ENCODE results near the gene TPM1.

The TPM1 gene

DNA sequence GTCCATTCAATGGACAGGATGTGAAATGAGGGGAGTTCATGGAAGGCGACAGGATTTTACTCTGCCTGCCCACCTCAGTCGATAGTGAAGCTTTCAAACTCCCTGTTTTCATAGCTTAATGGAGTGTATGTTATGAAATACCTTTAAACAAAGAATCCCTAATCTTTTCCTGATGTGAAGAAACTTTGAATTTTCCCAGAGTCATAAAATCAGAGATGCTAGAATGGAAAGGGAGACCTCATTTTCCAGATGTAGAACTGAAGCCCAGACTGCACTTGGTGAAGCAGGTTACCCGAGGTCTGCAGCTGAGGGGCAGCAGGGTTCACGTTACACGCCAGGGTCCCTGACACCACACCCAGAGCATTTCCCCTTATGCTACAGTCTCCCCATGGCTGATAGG, 44.4 kb downstream of the TPM1 start:
- TF ChIP-seq, protein P1, sequence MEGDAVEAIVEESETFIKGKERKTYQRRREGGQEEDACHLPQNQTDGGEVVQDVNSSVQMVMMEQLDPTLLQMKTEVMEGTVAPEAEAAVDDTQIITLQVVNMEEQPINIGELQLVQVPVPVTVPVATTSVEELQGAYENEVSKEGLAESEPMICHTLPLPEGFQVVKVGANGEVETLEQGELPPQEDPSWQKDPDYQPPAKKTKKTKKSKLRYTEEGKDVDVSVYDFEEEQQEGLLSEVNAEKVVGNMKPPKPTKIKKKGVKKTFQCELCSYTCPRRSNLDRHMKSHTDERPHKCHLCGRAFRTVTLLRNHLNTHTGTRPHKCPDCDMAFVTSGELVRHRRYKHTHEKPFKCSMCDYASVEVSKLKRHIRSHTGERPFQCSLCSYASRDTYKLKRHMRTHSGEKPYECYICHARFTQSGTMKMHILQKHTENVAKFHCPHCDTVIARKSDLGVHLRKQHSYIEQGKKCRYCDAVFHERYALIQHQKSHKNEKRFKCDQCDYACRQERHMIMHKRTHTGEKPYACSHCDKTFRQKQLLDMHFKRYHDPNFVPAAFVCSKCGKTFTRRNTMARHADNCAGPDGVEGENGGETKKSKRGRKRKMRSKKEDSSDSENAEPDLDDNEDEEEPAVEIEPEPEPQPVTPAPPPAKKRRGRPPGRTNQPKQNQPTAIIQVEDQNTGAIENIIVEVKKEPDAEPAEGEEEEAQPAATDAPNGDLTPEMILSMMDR (conservative IDR thresholded peaks at IDR 0.05; ENCODE audit: low read depth, low read length), result no peak
- no peak overlapping the region for H3K4me3 ChIP-seq (ENCODE audit: low read depth, low read length)
- DNase-seq (ENCODE audit: low read depth), result no peak

DNA sequence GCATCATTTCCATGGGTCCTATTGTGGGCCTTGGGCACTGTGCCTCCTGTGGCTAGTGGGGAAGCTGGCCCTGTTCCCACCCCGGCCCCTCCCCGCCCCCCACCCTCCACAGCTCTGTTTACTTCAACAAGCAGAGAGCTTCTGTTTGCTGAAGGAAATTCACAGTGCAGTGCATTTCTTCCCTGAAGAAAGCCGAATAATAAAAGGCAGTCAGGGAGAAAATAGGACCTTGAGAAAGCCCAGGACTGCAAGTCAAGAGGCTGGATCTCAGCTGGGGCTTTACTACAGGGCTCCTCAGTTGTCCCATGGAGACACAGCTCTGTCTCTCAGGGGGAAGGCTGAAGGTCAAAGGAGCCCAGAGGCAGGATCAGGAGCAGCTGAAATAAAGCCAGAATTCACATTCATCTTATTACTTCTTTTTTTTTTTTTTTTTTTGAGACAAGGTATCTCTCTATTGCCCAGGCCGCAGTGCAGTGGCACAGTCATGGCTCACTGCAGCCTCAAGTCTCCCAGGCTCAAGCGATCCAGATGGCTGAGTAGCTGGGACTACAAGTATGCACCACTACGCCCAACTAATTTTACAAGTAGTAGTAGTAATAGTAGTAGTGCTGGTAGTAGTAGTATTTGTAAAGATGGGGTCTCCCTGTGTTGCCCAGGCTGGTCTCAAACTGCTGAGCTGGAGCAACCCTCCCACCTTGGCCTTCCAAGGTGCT, 46.1 kb downstream of the TPM1 start:
- no peak for DNase-seq (ENCODE audit: low read depth)
- TF ChIP-seq, protein P1 (conservative IDR thresholded peaks at IDR 0.05; ENCODE audit: low read depth, low read length), result no peak
- H3K4me3 ChIP-seq (ENCODE audit: low read depth, low read length), result no peak overlapping the region

DNA sequence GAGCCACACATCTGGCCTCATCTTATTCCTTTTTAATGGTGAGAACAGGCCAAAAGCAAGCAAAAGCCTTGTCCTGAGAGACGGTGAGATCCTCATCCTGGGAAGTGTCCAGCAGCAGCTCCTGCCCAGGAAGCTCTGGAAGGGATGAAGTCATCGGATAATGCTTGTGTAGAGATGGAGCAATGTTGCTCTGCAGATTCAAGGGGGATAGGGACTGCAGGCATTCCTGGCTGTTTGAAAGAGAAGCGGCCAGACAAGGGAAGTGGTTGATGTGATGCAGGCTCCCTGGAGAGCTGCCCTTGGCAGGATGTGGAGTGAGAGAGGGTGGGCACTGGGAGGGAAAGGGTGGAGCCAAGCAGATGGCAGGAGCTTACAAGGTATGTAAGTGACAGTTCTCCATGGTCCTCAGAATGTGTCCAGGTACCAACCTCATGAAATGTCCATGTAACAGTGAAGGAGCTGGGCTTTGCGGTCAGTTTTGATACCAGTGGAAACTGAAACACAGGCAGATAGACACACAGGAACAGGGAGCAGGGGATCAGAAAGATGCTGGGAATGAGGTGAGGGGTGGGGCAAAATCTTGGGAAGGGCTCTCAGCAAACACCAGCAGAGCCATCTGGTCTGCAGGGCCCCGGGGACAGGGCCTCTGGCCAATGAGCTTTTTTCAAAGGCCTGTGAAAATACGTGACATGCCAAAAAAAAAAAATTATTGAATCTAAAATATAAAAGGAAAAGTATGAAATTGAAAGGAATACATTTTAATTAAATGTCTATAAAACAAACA, 46.9 kb downstream of the TPM1 start:
- peak; percentile 91 for DNase-seq (ENCODE audit: low read depth)
- TF ChIP-seq, protein P1 (conservative IDR thresholded peaks at IDR 0.05; ENCODE audit: low read depth, low read length), result no peak
- H3K4me3 ChIP-seq (ENCODE audit: low read depth, low read length), result no peak overlapping the region

DNA sequence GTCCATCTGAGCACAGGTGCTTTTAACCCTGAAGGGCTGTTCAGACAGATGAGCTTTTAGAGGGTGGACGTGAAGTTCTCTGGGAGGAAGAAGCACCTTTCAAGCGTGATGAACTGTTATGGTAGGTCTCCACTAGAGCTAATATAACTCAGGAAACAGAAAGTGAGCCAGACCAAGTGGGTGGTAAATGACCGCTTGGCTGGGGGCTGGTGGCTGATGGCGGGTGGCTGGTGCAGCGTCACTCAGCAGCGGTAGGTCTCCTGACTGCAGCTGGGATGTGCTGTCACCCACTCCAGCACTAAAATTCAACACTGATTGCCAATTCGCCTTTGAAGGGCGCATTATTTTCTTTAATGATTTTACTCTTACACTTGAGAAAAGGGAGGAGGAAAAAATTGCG, 47.9 kb downstream of the TPM1 start:
- no peak for DNase-seq (ENCODE audit: low read depth)
- H3K4me3 ChIP-seq (ENCODE audit: low read depth, low read length), result no peak overlapping the region
- TF ChIP-seq, protein P1 (conservative IDR thresholded peaks at IDR 0.05; ENCODE audit: low read depth, low read length), result no peak

DNA sequence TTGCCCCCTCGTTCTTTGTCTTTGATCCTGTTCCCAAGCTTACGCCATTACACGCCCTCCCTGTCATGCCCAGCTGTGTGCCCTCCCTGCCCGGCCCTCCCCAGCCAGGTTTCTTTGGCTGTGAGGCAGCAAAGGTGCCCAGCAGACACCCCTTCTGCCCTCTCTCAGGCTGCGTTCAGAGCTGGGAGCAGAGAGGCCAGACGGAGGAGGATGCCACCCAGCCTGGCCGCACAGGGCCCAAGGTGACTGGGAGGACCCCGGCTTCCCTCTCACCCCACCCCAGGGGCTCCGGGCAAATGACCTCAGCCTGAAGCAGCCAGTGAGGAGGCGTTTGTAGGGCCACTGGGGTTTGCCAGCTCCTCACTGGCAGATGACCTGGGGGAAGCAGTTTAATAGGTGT, 48.3 kb downstream of the TPM1 start:
- TF ChIP-seq, protein P1 (conservative IDR thresholded peaks at IDR 0.05; ENCODE audit: low read depth, low read length), result no peak
- DNase-seq (ENCODE audit: low read depth), result no peak
- H3K4me3 ChIP-seq (ENCODE audit: low read depth, low read length), result no peak overlapping the region

DNA sequence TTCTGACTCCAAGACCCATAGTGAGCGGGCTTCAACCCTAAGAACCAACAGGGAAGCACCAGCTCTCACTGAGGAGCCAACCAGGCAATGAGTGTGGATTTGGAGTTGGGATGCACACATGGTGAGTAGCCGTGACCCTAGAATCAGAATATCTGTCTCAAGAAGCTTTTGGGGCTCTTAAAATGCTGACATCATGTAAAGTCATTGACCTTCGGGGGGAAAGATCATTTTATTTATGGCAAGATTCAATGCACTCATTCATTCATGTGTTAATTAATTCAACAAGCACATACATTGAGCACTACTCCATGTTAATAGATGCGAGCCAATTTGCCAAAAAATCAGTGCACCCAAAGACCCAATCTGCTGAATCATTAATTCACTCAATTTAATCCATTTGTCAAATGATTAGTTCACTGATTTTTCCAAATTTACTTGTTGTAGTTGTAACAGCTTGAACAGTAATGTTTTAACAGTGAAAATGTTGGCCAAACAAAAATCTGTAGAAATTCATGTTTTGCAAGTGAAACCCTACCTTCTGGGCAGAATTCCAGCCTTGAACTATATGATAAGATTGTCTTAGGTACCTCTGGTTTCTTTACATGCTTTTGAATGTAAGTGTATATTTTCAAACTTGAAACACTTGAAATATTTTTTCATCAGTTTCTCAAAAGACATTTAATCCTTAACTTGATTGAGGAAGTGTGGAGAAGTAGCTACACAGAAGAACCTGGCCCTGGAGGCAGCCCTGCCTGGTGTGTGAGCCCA, 49.3 kb downstream of the TPM1 start:
- DNase-seq (ENCODE audit: low read depth), result no peak
- H3K4me3 ChIP-seq (ENCODE audit: low read depth, low read length), result no peak overlapping the region
- TF ChIP-seq, protein P1 (conservative IDR thresholded peaks at IDR 0.05; ENCODE audit: low read depth, low read length), result no peak

Measured in choroid plexus epithelial cell (primary cell).